Measurements from ENCODE around the gene SLC9A5. TPM values are rescaled to one million over a fixed set of nuclear protein-coding genes. Genes with fewer than 3 reads are reported as not detected.

Gene SLC9A5
- total and polyA plus RNA-seq, 9 of the 15 experiments (the other 6 are each of a cell fraction or from before 2014, with no cell fraction given), result 0.06 to 3.1 (median 1.2) TPM

DNA sequence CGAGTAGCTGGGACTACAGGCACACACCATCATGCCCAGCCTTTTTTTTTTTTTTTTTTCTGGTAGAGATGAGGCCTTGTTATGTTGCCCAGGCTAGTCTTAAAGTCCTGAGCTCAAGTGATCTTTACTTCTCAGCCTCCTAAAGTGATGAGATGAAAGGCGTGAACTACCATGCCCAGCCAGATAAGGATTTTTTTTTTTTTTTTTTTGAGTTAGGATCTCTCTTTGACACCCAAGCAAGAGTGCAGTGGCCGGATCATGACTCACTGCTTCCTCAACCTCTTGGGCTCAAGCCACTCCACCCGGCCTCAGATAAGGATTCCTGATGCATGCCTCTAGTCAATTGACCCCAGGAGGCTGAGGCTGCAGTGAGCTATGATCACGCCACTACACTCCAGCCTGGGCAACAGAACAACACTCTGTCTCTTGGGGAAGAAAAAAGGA is 19.4 kb downstream of the SLC9A5 start:
- CTCF ChIA-PET (ENCODE audit: low intra/inter-chr PET ratio), result interaction anchor here (0.6 to 0.7 kb wide), 2 partner anchors 11 to 120 kb away, joined by 3 read pairs; partner anchors contain the start of gene PLEKHG4
- Histone ChIP-seq H3K9ac (ENCODE audit: insufficient read depth in 1 of 2, low read depth in 2 of 2, low read length in 2 of 2) (peak overlapping the region in 1 of 2 experiments; percentile 46; a peak in 1 of 4 replicates), H3K4me2 (ENCODE audit: insufficient read depth, low read length) (peak overlapping the region; percentile 53; the same call in 1 of the 2 replicates), H3K9me1 (ENCODE audit: control insufficient read depth, insufficient read depth, low read length) (no peaks in the 10 kb centered on the region), H3K4me3 (no peak overlapping the region), H3K9me3 (replicated peaks; ENCODE audit: control insufficient read depth, insufficient read depth, low read depth, low read length) (no peaks in the 10 kb centered on the region), H2AFZ (ENCODE audit: low read depth, low read length) (no peak overlapping the region), H3K27me3 (ENCODE audit: control insufficient read depth in 2 of 2, insufficient read depth in 2 of 2, low read length in 2 of 2) (no peaks in the 10 kb centered on the region), H3K36me3 (ENCODE audit: control insufficient read depth, insufficient read depth, low read length) (peaks cover 4% of the 10 kb centered on the region; the same call in 1 of the 3 replicates), H3K79me2 (ENCODE audit: control insufficient read depth, insufficient read depth, low read length) (no peaks in the 10 kb centered on the region), H4K20me1 (replicated peaks; ENCODE audit: control insufficient read depth, insufficient read depth, low read length) (no peaks in the 10 kb centered on the region), H3K4me1 (replicated peaks in 1 of 2; ENCODE audit: control insufficient read depth in 2 of 2, insufficient read depth in 2 of 2, low read length in 2 of 2) (peaks cover 23 to 32% of the 10 kb centered on the region in 2 experiments), H3K27ac (ENCODE audit: extremely low read depth, low read depth, low read length) (peak overlapping the region; percentile 76)
- 0% methylated on average over 5 of the region's 5 CpGs for WGBS (ENCODE audit: insufficient coverage, low coverage, missing lambda C conversion rate)
- POLR2A ChIA-PET, result interaction anchor here (0.6 to 1.1 kb wide), 4 partner anchors 10 to 597 kb away, joined by 3 to 5 read pairs (median 4); no protein-coding TSS in a partner anchor
- ATAC-seq (peak; percentile 96), DNase-seq (ENCODE audit: extremely low read depth in 1 of 4, low spot score in 3 of 4) (peak; percentile 69 to 97 (median 80)), FAIRE-seq (peak; percentile 100)
- intact Hi-C loops (cut with micrococcal nuclease) (no loop called here), in situ Hi-C loops (cut with MboI) (no loop called here)
- no TSS peak for BruUV-seq (replicated peaks)
- no peak for TF ChIP-seq ZNF140 (CRISPR knock-in tag; IDR thresholded peaks at IDR 0.05)
- TF ChIP-seq ESRRB (CRISPR knock-in tag; IDR thresholded peaks at IDR 0.05; ENCODE audit: borderline replicate concordance), result no peak
- peak; percentile 46; the same call in 1 of the 2 replicates for TF ChIP-seq REST (IDR thresholded peaks at IDR 0.05; ENCODE audit: borderline replicate concordance)
- no peak for TF ChIP-seq REST (CRISPR knock-in tag; IDR thresholded peaks at IDR 0.05; ENCODE audit: low read depth)
- TF ChIP-seq HDAC1 (IDR thresholded peaks at IDR 0.05), result peak in 1 of 2 experiments; percentile 83; a peak in 1 of 4 replicates
- no peak for TF ChIP-seq SPI1 (IDR thresholded peaks at IDR 0.05; ENCODE audit: borderline replicate concordance, low read depth, low read length)
- TF ChIP-seq, protein P1, sequence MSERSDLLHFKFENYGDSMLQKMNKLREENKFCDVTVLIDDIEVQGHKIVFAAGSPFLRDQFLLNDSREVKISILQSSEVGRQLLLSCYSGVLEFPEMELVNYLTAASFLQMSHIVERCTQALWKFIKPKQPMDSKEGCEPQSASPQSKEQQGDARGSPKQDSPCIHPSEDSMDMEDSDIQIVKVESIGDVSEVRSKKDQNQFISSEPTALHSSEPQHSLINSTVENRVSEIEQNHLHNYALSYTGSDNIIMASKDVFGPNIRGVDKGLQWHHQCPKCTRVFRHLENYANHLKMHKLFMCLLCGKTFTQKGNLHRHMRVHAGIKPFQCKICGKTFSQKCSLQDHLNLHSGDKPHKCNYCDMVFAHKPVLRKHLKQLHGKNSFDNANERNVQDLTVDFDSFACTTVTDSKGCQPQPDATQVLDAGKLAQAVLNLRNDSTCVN (CRISPR knock-in tag; IDR thresholded peaks at IDR 0.05), result no peak
- no peak for TF ChIP-seq ZNF431 (CRISPR knock-in tag; IDR thresholded peaks at IDR 0.05)
- peak in 1 of 2 experiments; percentile 49; a peak in 1 of 4 replicates for TF ChIP-seq SRF (CRISPR knock-in tag; IDR thresholded peaks at IDR 0.05)
- TF ChIP-seq TAL1 (IDR thresholded peaks at IDR 0.05), result peak; percentile 84

Measured in K562 (cell line).